22Rv1 (cell line): ENCODE data around the gene CBX5.

ENCODE experiments used
- ZFX ChIP-seq: fragments of 450-650 bp; IDR thresholded peaks from 2 replicates; pipeline ENCODE4 v1.6.1; 2017; ENCODE audit warnings: antibody characterized with exemption, borderline replicate concordance
- TF ChIP-seq, protein P1 (sequence below): fragments of 450-650 bp; IDR thresholded peaks from 2 replicates; pipeline ENCODE4 v1.5.1; 2017; ENCODE audit warnings: mild to moderate bottlenecking

DNA sequence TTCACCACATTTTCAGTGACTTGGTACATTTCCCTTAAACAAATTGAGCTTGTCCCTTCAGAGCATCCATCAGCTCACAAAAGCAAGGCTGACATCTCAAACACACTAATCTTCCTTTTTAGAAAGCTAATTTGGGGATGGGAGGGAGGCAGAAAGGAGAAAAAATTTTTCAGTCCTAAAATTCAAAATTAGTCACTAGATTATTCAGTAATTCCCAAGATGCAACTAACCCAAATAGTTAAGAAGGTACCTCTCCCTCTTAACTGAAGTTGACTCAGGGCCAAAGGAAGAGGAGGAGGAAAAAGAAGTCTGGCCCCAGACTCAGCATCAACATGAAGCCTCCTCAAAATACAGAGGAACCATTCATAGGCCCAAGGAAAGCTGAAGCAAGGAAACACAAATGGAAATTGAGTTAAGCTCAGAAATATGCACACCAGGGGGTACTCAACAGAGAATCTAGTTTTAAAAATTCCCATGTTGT, 21.7 kb downstream of the CBX5 start:
- TF ChIP-seq, protein P1, sequence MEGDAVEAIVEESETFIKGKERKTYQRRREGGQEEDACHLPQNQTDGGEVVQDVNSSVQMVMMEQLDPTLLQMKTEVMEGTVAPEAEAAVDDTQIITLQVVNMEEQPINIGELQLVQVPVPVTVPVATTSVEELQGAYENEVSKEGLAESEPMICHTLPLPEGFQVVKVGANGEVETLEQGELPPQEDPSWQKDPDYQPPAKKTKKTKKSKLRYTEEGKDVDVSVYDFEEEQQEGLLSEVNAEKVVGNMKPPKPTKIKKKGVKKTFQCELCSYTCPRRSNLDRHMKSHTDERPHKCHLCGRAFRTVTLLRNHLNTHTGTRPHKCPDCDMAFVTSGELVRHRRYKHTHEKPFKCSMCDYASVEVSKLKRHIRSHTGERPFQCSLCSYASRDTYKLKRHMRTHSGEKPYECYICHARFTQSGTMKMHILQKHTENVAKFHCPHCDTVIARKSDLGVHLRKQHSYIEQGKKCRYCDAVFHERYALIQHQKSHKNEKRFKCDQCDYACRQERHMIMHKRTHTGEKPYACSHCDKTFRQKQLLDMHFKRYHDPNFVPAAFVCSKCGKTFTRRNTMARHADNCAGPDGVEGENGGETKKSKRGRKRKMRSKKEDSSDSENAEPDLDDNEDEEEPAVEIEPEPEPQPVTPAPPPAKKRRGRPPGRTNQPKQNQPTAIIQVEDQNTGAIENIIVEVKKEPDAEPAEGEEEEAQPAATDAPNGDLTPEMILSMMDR, result no peak
- TF ChIP-seq ZFX, result no peak
